Thoracic aorta (tissue), 2 donors: ENCODE measurements around the gene NFIC. TPM values are rescaled to one million over a fixed set of nuclear protein-coding genes. Genes with fewer than 3 reads are reported as not detected.

Experiments
- ATAC-seq: fragments of 150-250 bp; one replicate; pipeline ENCODE4 v1.8.0; 2017; ENCODE audit warnings: low read depth; ENCODE audit not compliant: insufficient number of reproducible peaks, low FRiP score
- DNase-seq: peaks from one replicate; pipeline ENCODE4 v3.0.0-alpha.2; 2020; ENCODE audit warnings: low spot score
- H3K27ac ChIP-seq, 2 donors: fragments of 200-600 bp; sonication (generic); 1 replicate in 1 of 2; 2 replicates in 1 of 2; pipeline ENCODE4 v1.5.1; 2016; ENCODE audit warnings: mild to moderate bottlenecking in 2 of 2, moderate library complexity in 2 of 2
- H3K27me3 ChIP-seq: fragments of 200-600 bp; sonication (generic); replicated peaks from 2 replicates; pipeline ENCODE4 v1.6.0; 2016; ENCODE audit warnings: mild to moderate bottlenecking; ENCODE audit not compliant: insufficient read depth
- H3K36me3 ChIP-seq: fragments of 200-600 bp; sonication (generic); one replicate; pipeline ENCODE4 v1.5.1; 2016
- H3K4me1 ChIP-seq, 2 donors: fragments of 200-600 bp; sonication (generic); 1 replicate in 1 of 2; 2 replicates in 1 of 2; pipeline versions ENCODE4 v1.5.1 to v1.6.0; 2016; ENCODE audit warnings: low read depth in 2 of 2, mild to moderate bottlenecking in 1 of 2; ENCODE audit not compliant: control insufficient read depth in 1 of 2
- H3K4me3 ChIP-seq: fragments of 200-600 bp; sonication (generic); 2 replicates; pipeline ENCODE4 v1.5.1; 2016; ENCODE audit warnings: mild to moderate bottlenecking
- H3K9me3 ChIP-seq: fragments of 200-600 bp; sonication (generic); 2 replicates; pipeline ENCODE4 v1.5.1; 2016
- total RNA-seq, 2 donors: library from RNA; depleted of rRNA; stranded (reverse); fragments of >200 nt; gene quantifications; one replicate each; pipeline versions ENCODE4 v1.1.0 to v1.2.3, GENCODE V29; 2016
- TF ChIP-seq, protein P1 (sequence below): fragments of 200-600 bp; sonication (generic); IDR thresholded peaks from one replicate; pipeline ENCODE4 v1.5.1; 2019; ENCODE audit warnings: antibody characterized with exemption

The NFIC gene
- total RNA-seq, 2 donors from 2014 or later, result 178 to 203 TPM

DNA sequence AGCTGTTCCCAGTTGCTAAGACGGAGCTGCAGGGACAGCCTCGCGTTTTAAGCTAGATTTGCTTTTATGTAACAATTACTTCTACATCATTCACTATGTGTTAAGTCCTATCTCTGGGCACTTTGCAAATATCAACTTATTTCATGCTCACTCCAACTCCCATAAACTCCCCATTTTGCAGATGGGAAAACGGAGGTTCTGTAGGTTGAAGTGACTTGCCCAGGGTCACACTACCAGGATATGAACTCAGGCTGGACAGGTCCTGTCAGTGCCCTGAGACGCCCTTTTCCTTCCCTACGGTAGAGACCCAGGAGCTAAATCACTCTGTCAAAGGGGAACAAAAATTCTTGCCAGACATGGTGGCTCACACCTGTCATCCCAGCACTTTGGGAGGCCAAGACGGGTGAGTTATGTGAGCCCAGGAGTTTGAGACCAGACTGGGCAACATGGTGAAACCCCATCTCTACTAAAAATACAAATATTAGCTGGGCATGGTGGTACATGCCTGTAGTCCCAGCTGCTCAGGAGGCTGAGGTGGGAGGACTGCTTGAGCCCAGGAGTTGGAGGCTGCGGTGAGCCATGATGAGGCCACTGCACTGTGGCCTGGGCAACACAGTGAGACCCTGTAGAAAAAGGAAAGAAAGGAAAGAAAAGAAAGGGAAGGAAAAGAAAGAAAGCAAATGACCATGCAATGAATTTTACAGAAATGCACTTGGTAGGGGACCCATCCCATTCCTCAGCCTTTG is 14.5 kb upstream of the NFIC start:
- TF ChIP-seq, protein P1, sequence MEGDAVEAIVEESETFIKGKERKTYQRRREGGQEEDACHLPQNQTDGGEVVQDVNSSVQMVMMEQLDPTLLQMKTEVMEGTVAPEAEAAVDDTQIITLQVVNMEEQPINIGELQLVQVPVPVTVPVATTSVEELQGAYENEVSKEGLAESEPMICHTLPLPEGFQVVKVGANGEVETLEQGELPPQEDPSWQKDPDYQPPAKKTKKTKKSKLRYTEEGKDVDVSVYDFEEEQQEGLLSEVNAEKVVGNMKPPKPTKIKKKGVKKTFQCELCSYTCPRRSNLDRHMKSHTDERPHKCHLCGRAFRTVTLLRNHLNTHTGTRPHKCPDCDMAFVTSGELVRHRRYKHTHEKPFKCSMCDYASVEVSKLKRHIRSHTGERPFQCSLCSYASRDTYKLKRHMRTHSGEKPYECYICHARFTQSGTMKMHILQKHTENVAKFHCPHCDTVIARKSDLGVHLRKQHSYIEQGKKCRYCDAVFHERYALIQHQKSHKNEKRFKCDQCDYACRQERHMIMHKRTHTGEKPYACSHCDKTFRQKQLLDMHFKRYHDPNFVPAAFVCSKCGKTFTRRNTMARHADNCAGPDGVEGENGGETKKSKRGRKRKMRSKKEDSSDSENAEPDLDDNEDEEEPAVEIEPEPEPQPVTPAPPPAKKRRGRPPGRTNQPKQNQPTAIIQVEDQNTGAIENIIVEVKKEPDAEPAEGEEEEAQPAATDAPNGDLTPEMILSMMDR, result no peak
- ATAC-seq, result no peak
- Histone ChIP-seq H3K9me3 (no peaks in the 10 kb centered on the region), H3K27ac (no peak overlapping the region), H3K4me3 (no peak overlapping the region), H3K27me3 (no peaks in the 10 kb centered on the region), H3K36me3 (no peaks in the 10 kb centered on the region), H3K4me1 (peaks cover 5 to 15% of the 10 kb centered on the region in 2 donors)
- no peak for DNase-seq

- TF ChIP-seq, protein P1, result no peak
- no peaks in the 10 kb centered on the region for H3K36me3 ChIP-seq
- H3K4me1 ChIP-seq, result peaks cover 5 to 17% of the 10 kb centered on the region in 2 donors
- no peak for ATAC-seq
- H3K9me3 ChIP-seq, result no peaks in the 10 kb centered on the region
- no peak for DNase-seq
- H3K27ac ChIP-seq, result no peak overlapping the region
- no peaks in the 10 kb centered on the region for H3K27me3 ChIP-seq
- no peak overlapping the region for H3K4me3 ChIP-seq
Observed at GRCh38 chr19:3353493-3353892, 12.9 kb upstream of the NFIC start.

- ATAC-seq, result no peak
- TF ChIP-seq, protein P1, result no peak
- Histone ChIP-seq H3K4me3 (no peak overlapping the region), H3K4me1 (peaks cover 9 to 18% of the 10 kb centered on the region in 2 donors), H3K27me3 (no peaks in the 10 kb centered on the region), H3K36me3 (no peaks in the 10 kb centered on the region), H3K27ac (peak overlapping the region in 1 of 2 donors; percentile 31), H3K9me3 (no peaks in the 10 kb centered on the region)
- no peak for DNase-seq
Observed at GRCh38 chr19:3356805-3357204, 9.6 kb upstream of the NFIC start.

GRCh38 chr19:3357271-3357991 is 9.0 kb upstream of the NFIC start:
- Histone ChIP-seq H3K9me3 (no peaks in the 10 kb centered on the region), H3K27me3 (no peaks in the 10 kb centered on the region), H3K4me1 (peaks cover 9 to 25% of the 10 kb centered on the region in 2 donors), H3K36me3 (no peaks in the 10 kb centered on the region), H3K4me3 (no peak overlapping the region), H3K27ac (peak overlapping the region in 1 of 2 donors; percentile 31)
- TF ChIP-seq, protein P1, result no peak
- ATAC-seq (no peak), DNase-seq (no peak)

DNA sequence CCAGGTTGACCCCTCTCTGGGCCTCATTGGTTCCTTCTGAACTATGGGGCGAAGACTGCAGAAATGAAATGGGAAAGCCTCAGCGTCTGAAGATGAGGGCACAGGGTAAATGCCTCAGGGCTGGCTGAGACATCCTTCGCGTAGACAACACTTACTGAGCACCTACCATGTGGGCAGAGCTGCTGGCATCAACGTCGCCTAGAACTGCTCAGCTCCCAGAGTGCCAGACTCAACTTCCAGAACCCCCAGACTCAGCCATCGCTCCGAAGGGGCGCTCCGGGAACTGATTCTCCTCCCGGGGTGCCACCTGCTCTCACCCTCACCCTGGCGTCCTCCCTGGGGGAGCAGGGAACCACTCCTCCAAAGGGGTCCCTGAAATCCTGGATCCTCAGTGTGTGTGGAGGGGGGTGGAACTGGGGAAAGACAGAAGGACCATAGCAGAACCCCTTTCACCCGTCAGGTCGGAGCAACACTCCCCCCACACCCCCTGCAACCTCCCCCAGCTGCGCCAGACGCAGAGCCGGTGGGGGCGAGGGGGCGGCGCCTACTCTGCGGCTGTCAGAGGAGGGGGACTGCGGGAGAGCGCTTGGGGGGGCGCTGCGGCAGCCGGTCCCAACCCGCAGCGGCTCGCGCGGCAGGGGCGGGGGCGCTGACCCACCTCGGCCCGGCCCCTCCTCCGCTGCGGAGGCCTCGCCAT is 8.2 kb upstream of the NFIC start:
- Histone ChIP-seq H3K36me3 (no peaks in the 10 kb centered on the region), H3K27ac (peak overlapping the region in 1 of 2 donors; percentile 31), H3K4me3 (peak overlapping the region; percentile 76), H3K4me1 (peaks cover 9 to 30% of the 10 kb centered on the region in 2 donors), H3K27me3 (no peaks in the 10 kb centered on the region), H3K9me3 (no peaks in the 10 kb centered on the region)
- TF ChIP-seq, protein P1, result no peak
- DNase-seq (no peak), ATAC-seq (no peak)
